Measurements from ENCODE around the gene CBR1.

CBR1 gene

GRCh38 chr21:36120304-36120888 lies 50.6 kb downstream of the CBR1 start:
- no peak for DNase-seq

Data from activated naive CD4-positive, alpha-beta T cell treated with Interleukin-2 at 50 U/mL for 16 hours (primary cell).